ENCODE data around the gene KCNAB2. TPM values are rescaled to one million over a fixed set of nuclear protein-coding genes. Genes with fewer than 3 reads are reported as not detected.

The KCNAB2 gene
- total RNA-seq, 2 donors from 2014 or later, result 2.0 to 5.5 TPM

- no peak overlapping the region for H3K27ac ChIP-seq
- H3K9me3 ChIP-seq, result no peaks in the 10 kb centered on the region
- TF ChIP-seq CTCF (IDR thresholded peaks at IDR 0.05) (no peak), POLR2AphosphoS5 (IDR thresholded peaks at IDR 0.05) (no peak), POLR2A (IDR thresholded peaks at IDR 0.05) (no peak)
- H3K27me3 ChIP-seq (replicated peaks; ENCODE audit: insufficient read depth), result peaks cover 10% of the 10 kb centered on the region
- no peaks in the 10 kb centered on the region for H3K4me1 ChIP-seq (replicated peaks)
- 86% methylated on average over 24 of the region's 24 CpGs for WGBS
- no peak overlapping the region for H3K4me3 ChIP-seq
- H3K36me3 ChIP-seq, result no peaks in the 10 kb centered on the region
- intact Hi-C loops (cut with DNase I), result no loop called here
- no peak for DNase-seq (ENCODE audit: low spot score)
Observed at GRCh38 chr1:6145864-6146410, 100.2 kb downstream of the KCNAB2 start.

- no peak overlapping the region for H3K27ac ChIP-seq
- intact Hi-C loops (cut with DNase I), result no loop called here
- 5% methylated on average over 52 of the region's 53 CpGs for WGBS
Observed at GRCh38 chr1:6148497-6149241, 103.0 kb downstream of the KCNAB2 start.

GRCh38 chr1:6149597-6149996, 103.9 kb downstream of the KCNAB2 start:
- Histone ChIP-seq H3K36me3 (no peaks in the 10 kb centered on the region), H3K9me3 (no peaks in the 10 kb centered on the region), H3K4me1 (replicated peaks) (no peaks in the 10 kb centered on the region), H3K4me3 (no peak overlapping the region), H3K27me3 (replicated peaks; ENCODE audit: insufficient read depth) (peaks cover 10% of the 10 kb centered on the region), H3K27ac (no peak overlapping the region)
- TF ChIP-seq POLR2AphosphoS5 (IDR thresholded peaks at IDR 0.05), result no peak
- TF ChIP-seq POLR2A (IDR thresholded peaks at IDR 0.05), result no peak
- no peak for TF ChIP-seq CTCF (IDR thresholded peaks at IDR 0.05)
- no peak for DNase-seq (ENCODE audit: low spot score)
- 100% methylated on average over 1 of the region's 1 CpG for WGBS
- intact Hi-C loops (cut with DNase I), result no loop called here

More at GRCh38 chr1:6148497-6149241, 103.0 kb downstream of the KCNAB2 start:
- TF ChIP-seq POLR2AphosphoS5 (IDR thresholded peaks at IDR 0.05) (no peak), CTCF (IDR thresholded peaks at IDR 0.05) (no peak), POLR2A (IDR thresholded peaks at IDR 0.05) (no peak)
- Histone ChIP-seq H3K4me3 (no peak overlapping the region), H3K4me1 (replicated peaks) (no peaks in the 10 kb centered on the region), H3K36me3 (no peaks in the 10 kb centered on the region), H3K27me3 (replicated peaks; ENCODE audit: insufficient read depth) (peaks cover 10% of the 10 kb centered on the region), H3K9me3 (no peaks in the 10 kb centered on the region)
- peak; percentile 27 for DNase-seq (ENCODE audit: low spot score)

- intact Hi-C loops (cut with DNase I), result no loop called here
- H3K27ac ChIP-seq, result no peak overlapping the region
Observed at GRCh38 chr1:6150006-6150938, 104.6 kb downstream of the KCNAB2 start.

More at GRCh38 chr1:6150006-6150938, 104.6 kb downstream of the KCNAB2 start:
- Histone ChIP-seq H3K36me3 (no peaks in the 10 kb centered on the region), H3K9me3 (no peaks in the 10 kb centered on the region), H3K4me3 (no peak overlapping the region), H3K4me1 (replicated peaks) (no peaks in the 10 kb centered on the region), H3K27me3 (replicated peaks; ENCODE audit: insufficient read depth) (peaks cover 10% of the 10 kb centered on the region)
- DNase-seq (ENCODE audit: low spot score), result no peak
- TF ChIP-seq POLR2AphosphoS5 (IDR thresholded peaks at IDR 0.05), result no peak
- no peak for TF ChIP-seq POLR2A (IDR thresholded peaks at IDR 0.05)
- TF ChIP-seq CTCF (IDR thresholded peaks at IDR 0.05), result no peak
- 74% methylated on average over 11 of the region's 11 CpGs for WGBS

Other genes starting within 250 kb of the KCNAB2 start
- 10 to 100 TPM; 11.4 to 32.2 TPM for gene NPHP4, start 53.5 kb upstream of the KCNAB2 start, total RNA-seq
- gene CHD5, start 134.4 kb downstream of the KCNAB2 start, total RNA-seq, result 10 to 100 TPM in 1 of 2 donors, 1 to 10 TPM in 1; 4.9 to 17.0 TPM
- gene RPL22, start 153.7 kb downstream of the KCNAB2 start, total RNA-seq, result 100 to 1,000 TPM; 121 to 213 TPM
- 10 to 100 TPM; 45.7 to 47.4 TPM for gene RNF207, start 160.2 kb downstream of the KCNAB2 start, total RNA-seq
- gene ICMT, start 190.1 kb downstream of the KCNAB2 start, total RNA-seq, result 10 to 100 TPM; 54.2 to 58.3 TPM
- not detected for gene HES3, start 198.3 kb downstream of the KCNAB2 start, total RNA-seq
- gene GPR153, start 215.2 kb downstream of the KCNAB2 start, total RNA-seq, result 1 to 10 TPM; 3.2 to 7.6 TPM

All from prostate gland (tissue), 2 donors.